AG09319 (cell line): ENCODE results near the gene EIF2B4.

Experiments used
- DNase-seq: peaks from one replicate; pipeline ENCODE4 v3.0.0-alpha.2; 2010; ENCODE audit warnings: low read depth; ENCODE audit errors: extremely low read depth
- TF ChIP-seq, protein P1 (sequence below): IDR thresholded peaks from 2 replicates; pipeline ENCODE4 v1.5.1; 2011; ENCODE audit warnings: low read depth, mild to moderate bottlenecking, inconsistent platforms, low read length, moderate library complexity

EIF2B4 gene

GRCh38 chr2:27370026-27370815 lies at the start of gene EIF2B4, which contains the start of gene SNX17:
EIF2B4 (minus strand) TSS chr2:27370338; CDS start chr2:27370314, 24 bp downstream.
SNX17 (plus strand) TSS chr2:27370616; CDS start chr2:27370744, 128 bp downstream.
- TF ChIP-seq, protein P1, sequence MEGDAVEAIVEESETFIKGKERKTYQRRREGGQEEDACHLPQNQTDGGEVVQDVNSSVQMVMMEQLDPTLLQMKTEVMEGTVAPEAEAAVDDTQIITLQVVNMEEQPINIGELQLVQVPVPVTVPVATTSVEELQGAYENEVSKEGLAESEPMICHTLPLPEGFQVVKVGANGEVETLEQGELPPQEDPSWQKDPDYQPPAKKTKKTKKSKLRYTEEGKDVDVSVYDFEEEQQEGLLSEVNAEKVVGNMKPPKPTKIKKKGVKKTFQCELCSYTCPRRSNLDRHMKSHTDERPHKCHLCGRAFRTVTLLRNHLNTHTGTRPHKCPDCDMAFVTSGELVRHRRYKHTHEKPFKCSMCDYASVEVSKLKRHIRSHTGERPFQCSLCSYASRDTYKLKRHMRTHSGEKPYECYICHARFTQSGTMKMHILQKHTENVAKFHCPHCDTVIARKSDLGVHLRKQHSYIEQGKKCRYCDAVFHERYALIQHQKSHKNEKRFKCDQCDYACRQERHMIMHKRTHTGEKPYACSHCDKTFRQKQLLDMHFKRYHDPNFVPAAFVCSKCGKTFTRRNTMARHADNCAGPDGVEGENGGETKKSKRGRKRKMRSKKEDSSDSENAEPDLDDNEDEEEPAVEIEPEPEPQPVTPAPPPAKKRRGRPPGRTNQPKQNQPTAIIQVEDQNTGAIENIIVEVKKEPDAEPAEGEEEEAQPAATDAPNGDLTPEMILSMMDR = peak; percentile 81
- peak; percentile 98 for DNase-seq

GRCh38 chr2:27416151-27416550 lies 46.0 kb upstream of the EIF2B4 start:
- TF ChIP-seq, protein P1 = no peak
- DNase-seq = no peak

DNA sequence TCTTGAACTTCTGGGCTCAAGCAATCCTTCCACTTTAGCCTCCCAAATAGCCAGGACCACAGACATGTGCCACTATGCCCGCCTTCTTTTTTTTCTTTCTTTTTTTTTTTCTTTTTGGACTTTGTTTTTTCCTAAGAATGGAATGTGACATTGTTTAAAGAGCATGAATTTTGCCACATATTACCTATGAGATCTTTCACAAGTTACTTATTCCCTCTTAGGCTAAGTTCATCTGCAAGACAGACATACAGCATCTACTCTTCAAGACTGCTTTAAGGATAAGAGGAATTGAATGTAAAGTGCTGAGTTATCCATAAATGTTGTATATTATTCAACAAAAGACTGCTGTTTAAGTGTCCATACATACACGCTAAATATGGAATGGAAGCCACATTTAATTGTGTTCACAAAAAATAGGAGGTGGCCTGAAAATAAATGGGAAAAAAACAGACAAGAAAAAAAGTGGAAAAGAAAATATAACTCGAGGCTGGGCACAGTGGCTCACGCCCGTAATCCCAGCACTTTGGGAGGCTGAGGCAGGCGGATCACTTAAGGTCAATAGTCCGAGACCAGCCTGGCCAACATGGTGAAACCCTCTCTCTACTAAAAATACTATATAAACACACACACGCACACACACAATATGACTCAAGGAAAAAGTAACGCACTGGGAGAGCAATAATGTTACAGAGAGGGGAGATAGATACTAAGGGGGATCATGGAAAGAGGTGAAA lies 42.4 kb upstream of the EIF2B4 start:
- no peak for DNase-seq
- TF ChIP-seq, protein P1 = no peak

GRCh38 chr2:27409321-27410073 lies 39.4 kb upstream of the EIF2B4 start, which contains the start of gene PPM1G:
PPM1G (minus strand) TSS chr2:27409591; CDS start chr2:27409422, 169 bp downstream.
- TF ChIP-seq, protein P1 = no peak
- peak; percentile 72 for DNase-seq

- no peak for DNase-seq
Observed at GRCh38 chr2:27408601-27409320, 38.6 kb upstream of the EIF2B4 start.

DNA sequence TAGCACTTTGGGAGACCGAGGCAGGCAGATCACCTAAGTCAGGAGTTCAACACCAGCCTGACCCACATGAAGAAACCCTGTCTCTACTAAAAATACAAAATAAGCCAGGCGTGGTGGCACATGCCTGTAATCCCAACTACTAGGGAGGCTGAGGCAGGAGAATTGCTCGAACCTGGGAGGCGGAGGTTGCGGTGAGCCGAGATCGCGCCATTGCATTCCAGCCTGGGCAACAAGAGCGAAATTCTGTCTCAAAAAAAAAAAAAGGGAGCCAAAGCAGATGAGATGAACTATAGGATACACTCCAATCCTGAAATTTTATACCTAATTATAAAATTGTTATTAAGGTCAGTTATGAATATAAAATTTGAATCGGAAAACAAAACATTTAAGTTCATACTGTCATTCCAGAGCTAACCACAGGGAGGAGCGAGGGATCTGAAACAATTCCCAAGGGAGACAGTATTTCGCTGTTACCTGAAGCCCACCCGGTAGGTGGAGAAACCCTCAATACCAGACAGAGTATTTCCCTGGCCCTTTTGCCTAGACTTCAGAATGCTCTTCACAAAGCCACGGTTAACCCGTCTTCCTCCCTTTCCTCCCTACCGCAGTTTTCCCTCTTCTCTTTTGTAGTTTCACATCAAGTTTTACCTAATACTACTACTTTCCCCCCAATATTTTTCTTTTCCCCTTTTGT lies 37.8 kb upstream of the EIF2B4 start:
- TF ChIP-seq, protein P1 = peak; percentile 49
- DNase-seq = no peak

More at GRCh38 chr2:27408601-27409320, 38.6 kb upstream of the EIF2B4 start:
- TF ChIP-seq, protein P1 = no peak
